GM08714 (cell line): ENCODE measurements around the gene VPS8.

Source experiments
- H3K4me3 ChIP-seq: fragments of 200-500 bp; sonication (Bioruptor generic); 2 replicates; pipeline ENCODE4 v1.5.1; 2014; ENCODE audit warnings: mild to moderate bottlenecking, low read length, inconsistent platforms
- ZNF274 ChIP-seq: IDR thresholded peaks from 2 replicates; pipeline ENCODE4 v1.6.1; 2012; ENCODE audit warnings: mild to moderate bottlenecking, low read depth, low read length

Gene VPS8

DNA sequence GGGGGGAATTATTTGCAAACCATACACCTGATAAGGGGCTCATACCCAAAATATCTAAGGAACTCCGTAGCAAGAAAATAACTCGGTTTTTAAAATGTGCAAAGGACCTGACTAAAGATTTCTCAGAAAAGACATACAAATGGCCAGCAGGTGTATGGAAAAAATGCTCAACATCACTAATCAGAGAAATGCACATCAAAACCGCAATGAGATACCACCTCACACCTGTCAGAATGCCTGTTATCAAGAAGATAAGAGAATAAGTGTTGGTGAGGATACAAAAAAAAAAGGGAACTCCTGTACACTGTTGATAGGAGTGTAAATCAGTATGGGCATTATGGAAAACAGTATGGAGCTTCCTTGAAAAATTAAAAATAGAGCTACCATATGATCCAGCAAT lies 251.5 kb downstream of the VPS8 start:
- no peak overlapping the region for H3K4me3 ChIP-seq
- TF ChIP-seq ZNF274 = no peak

DNA sequence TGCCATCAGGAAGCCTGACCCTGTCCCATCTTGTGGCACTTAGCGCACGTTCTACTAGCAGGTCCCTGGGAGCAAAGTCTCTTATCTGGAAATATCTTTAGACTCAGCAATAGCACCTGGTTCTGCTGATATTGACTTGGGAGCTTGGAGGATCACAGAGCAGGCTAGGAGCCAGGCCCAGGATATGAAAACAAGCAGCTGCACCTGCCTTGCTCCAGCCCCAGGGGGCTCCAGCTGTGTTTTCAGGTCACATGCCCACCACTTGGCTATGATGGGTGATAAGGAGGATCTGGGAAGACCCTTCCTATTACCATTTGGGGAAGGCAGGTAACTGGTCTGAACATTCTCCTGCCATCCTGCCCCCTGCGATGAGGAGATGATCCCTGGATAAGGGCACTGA lies 253.1 kb downstream of the VPS8 start:
- H3K4me3 ChIP-seq = no peak overlapping the region
- no peak for TF ChIP-seq ZNF274

DNA sequence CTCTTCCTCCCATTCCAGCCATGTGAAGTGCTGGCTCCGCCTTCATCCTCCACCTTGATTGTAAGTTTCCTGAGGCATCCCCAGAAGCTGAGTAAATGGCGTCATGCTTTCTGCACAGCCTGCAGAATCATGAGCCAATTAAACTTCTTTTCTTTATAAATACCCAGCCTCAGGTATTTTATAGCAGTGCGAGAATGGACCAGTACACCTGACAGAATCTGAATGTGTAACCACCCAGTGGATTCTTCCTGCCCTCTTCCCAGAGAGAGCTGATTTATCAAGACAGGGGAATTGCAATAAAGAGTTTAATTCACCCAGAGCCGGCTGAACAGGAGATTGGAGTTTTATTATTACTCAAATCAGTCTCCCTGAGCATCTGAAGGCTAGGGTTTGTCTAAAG lies 254.3 kb downstream of the VPS8 start:
- no peak for TF ChIP-seq ZNF274
- H3K4me3 ChIP-seq = no peak overlapping the region

DNA sequence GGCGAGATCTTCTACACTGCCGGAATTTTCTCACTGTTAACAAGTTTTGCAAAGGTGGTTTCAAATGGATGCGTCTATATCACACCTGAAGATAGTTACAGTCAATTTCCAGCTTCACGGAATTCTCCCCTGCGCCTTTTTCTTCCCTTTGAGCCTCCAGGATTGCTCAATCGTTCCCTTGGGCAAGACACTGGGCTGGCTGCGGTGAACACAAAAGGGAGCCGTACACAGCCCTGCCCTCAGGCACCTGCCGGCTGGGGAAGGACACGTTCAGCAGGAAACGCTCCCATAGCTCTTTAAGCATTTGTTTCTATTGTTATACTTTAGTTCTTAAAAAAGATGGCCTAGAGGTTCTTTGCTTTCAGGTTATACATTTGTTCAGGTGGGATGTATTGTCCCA lies 255.2 kb downstream of the VPS8 start:
- no peak overlapping the region for H3K4me3 ChIP-seq
- no peak for TF ChIP-seq ZNF274

DNA sequence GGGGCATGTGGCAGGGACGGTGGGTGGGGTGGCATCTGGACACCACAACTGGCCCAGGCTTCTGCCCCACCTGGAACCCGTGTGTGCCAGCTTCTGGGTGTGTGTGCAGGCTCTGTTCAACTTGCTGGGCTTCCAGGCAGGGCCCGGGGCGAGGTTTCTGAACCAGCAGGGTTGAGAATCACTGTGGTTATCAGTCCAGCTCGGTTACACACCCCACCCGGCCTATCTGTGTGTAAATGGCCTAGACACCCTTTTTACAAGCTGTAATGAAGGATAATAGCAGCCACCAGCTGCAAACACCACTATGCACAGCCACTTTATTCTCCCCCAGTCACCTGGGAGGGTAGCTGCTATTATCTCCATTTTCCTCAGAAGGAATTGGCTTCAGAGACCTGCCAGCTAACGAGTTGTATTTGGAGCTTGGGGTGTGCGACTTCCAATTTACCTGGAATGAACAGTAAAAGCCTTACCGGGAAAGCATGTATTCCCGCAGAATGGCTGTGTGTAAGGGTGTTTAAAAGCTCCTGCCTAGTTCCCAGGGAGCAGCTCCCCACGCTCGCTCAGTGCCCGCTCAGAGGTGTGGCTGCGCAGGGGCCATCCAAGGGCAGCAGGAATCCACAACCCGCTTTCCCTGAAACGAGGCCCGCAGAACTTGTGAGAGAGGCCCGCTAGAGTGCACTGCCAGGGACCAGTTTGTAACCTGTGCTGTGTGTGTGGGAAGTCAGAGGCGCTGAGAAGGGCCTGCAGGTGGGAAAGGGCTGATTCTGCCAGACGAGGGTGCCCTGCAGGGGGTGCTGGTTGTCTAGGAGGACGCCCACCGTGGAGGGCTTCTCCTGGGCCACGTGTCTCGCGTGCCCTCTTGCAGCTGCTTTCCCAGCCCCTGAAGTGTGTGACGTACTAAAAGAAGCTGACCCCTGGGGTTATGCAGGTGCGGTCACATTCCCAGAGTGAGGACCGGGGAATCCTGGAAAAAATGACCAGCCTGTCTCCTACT lies 257.4 kb downstream of the VPS8 start:
- no peak overlapping the region for H3K4me3 ChIP-seq
- TF ChIP-seq ZNF274 = no peak

DNA sequence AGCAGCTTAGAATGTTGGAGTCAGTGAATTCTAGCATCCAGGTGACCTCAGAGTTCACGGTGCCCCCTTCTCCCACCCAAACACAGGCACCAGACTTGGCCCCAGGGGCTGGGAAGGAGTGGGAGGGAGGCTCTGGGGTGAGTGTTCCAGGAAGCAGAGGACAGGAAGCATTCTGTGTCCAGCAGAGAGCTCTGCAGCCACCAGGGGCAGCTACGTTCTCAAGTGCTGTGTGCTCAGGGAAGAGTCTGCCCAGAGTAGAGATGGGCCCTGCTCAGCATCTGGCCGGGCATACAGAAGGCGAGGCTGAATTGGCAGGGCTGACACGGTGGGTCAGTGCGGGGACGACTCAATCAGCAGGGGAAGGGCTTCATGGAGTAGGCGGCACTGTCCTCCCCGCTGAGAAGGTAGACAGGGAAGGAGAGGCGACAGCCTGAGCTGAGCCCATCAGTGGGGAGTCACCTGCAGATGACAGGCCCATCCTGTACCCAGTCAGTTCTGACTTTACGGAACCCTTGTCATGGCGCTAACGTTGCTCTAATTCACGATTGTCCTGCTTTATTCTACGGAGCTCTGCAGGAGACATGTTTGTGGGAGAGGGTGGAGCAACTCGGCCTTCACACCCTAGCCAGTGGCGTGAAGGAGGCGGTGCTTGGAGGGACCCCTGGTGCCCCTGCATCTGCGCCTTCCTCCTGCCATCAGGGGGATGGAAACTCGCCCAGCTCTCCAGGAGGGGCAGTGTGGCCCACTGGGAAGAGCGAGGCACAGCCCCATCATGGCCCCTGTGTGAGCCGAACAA lies 258.7 kb downstream of the VPS8 start:
- TF ChIP-seq ZNF274 = no peak
- H3K4me3 ChIP-seq = no peak overlapping the region

DNA sequence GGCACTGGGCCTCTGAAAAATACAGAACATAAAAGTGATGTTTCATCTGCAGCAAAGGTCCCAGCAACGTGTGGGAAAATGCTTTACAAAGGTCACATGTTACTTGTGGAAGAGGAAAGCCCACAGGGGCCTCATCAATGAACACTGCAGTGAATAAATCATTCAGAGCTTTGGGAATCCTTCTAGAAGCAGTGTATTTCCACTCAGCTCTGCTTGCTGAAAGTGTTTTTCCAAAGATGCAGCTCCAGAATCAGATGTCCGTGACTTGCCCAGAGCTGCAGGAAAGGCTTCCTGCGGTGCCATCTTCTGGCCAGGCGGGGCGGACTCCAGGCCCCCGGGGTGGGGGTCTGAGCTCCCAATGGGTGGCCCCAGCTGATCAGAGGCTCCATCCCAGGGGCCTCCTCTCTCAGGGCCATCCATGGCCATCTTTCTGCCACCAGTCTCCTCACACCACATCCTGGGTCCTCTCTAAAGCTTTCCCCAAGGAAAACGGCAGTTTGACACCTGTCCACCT lies 259.4 kb downstream of the VPS8 start:
- TF ChIP-seq ZNF274 = no peak
- H3K4me3 ChIP-seq = no peak overlapping the region

DNA sequence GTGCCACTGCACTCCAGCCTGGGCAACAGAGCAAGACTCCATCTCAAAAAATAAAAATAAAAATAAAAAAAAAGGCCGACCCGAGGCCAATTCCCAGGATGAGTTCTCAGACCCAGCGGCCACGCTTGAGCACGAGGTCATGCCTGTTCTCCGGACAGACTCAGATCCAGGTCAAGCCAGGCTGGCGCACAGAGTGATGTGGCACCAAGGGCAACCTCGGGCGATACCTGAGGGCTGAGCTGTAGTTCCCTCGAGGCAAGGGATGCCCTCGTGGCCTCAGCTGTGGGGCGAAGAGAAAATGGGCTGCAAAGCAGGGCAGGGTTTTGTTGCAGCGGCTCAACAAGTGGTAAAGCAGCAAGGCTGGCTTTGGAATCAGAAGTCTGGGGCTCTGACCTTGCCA lies 263.6 kb downstream of the VPS8 start:
- no peak overlapping the region for H3K4me3 ChIP-seq
- TF ChIP-seq ZNF274 = no peak

DNA sequence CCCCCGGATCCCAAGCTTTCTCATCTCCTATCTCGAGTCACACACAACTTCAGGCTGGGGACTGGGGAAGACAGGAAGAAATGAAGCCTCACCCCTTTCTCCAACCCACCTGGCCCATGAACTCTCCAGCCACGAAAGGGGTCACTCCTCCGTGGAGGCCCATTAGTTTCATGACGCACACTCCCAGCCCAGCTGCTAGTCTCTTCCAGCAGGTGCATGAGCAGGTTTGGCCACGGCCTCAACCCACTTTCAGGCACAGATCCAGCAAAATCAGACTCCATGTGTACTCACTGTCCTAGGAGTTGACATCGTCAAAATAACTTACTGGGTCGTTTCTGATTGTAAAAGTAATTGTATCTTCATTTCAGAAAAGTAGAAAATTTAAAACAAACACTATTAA lies 264.3 kb downstream of the VPS8 start:
- H3K4me3 ChIP-seq = no peak overlapping the region
- TF ChIP-seq ZNF274 = no peak

DNA sequence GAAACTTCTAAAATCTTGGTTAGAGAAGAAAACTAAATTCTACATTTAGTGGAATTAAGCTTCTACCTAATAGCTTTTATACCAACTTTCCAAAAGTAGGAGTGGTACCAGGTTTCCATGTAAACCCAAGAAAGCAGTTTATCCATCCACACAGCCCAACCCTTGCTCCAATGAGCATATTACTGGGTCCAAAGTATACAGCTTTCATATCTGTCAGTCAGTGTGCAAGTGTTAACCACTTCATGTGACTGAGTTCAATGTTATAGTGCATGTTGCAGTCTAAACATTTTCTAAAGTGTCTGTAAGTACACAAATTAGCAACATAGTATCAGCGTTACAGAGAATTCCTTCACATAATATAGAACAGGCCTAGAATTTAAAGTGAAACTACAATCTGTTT lies 267.7 kb downstream of the VPS8 start:
- H3K4me3 ChIP-seq = no peak overlapping the region
- TF ChIP-seq ZNF274 = no peak

DNA sequence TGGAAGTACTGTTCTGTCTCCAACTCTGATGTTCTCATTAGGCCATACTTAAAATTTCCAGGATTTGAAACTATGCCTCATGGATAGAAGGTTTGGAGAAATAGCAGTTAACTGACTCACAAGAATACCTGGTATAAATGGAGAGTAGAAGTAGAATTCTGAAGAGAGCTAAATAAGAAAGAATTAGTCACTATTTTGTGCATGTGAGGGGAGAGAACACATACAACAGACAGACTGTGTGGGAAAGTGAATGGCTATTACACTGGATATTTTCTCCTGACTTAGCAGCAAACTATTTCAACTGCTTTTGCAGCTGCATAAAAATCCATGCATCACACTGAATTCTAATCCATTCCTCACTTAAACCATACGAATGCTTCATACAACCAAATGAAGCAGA lies 269.6 kb downstream of the VPS8 start:
- H3K4me3 ChIP-seq = no peak overlapping the region
- TF ChIP-seq ZNF274 = no peak

DNA sequence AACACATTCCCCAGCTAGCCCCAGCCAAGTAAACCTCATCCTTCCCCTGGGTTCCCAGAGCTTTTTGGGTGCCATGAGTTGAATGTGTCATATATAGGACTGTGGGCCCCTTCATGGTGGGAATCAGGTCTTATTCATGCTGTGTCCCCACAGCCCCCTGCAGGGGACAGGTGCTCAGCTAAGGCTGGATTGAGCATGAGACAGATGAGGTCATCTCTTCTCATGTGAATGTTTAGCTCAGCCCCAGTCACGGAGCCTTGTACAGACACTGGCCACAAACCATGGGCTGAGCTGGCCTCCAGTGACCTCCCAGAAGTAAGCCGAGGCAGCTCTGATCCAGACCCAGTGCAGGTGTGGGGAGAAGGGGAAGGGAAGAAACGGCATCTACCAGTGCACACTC lies 270.2 kb downstream of the VPS8 start:
- no peak overlapping the region for H3K4me3 ChIP-seq
- no peak for TF ChIP-seq ZNF274

DNA sequence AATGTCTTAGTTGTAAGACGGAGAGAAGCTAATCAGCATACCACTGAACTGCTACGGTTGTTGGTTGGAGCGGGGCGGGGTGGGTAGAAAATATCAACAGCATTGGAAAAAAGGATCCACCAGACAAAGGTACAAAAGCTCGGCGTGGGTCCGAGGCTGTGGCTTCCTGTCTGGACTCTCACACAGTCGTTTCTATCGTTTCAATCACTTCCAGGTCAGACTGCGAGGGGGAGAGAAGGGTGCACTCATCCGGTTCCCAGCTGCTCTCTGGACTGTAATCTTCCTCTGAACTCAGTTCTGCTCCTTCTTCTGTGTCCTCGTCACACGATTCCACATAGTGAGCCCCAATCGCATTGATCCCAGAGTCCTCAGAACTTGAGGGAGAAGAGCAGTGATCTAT lies 270.9 kb downstream of the VPS8 start:
- TF ChIP-seq ZNF274 = no peak
- no peak overlapping the region for H3K4me3 ChIP-seq

DNA sequence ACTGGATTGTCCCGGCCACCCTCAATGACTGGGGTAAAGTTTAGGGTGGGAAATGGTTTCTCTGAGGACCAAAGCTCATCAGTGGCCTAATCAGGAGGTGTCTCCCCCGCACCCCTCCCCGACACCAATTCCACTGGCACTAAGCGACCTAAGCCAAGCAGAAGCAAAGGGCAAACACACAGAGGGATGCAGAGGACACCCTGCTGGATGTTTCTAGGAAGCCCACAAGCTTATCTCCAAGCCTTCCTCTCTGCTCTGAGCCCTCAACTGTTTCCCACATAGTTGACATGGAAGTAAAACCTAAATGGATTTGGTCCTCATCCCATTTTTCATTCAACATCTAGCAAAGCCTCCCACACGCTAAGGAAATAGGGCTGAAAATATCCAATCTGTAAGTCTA lies 272.4 kb downstream of the VPS8 start:
- H3K4me3 ChIP-seq = no peak overlapping the region
- no peak for TF ChIP-seq ZNF274

DNA sequence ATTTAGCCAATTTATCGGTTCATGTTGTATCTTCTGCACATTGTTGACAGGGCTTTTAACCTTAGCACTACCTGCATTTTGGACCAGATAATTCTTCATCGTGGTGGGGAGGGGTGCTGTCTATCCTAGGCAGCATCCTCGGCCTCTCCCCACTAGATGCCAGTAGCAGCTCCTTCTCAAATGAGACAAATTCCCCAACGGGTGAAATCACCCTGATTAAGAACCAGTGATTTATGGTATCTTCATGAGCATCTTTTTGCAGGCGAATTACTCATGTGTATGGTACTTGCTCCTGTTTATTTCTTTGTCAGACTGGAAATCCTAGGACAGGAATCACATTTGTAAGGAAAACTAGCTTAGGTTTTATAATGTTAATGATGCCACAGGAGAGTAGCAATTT lies 272.9 kb downstream of the VPS8 start:
- TF ChIP-seq ZNF274 = no peak

More for the DNA sequence above, 272.9 kb downstream of the VPS8 start:
- H3K4me3 ChIP-seq = no peak overlapping the region
